HG03558 (cell line): ENCODE measurements around the gene BBS7.

Experiments
- ATAC-seq: cut with Tn5 transposase; IDR thresholded peaks from one replicate; pipeline ENCODE4 v1.9.1; 2021; ENCODE audit warnings: moderate number of reproducible peaks; ENCODE audit not compliant: unreplicated experiment; ENCODE audit errors: extremely low read depth

Gene BBS7

GRCh38 chr4:121794505-121795188 is 75.6 kb downstream of the BBS7 start:
- no peak for ATAC-seq

DNA sequence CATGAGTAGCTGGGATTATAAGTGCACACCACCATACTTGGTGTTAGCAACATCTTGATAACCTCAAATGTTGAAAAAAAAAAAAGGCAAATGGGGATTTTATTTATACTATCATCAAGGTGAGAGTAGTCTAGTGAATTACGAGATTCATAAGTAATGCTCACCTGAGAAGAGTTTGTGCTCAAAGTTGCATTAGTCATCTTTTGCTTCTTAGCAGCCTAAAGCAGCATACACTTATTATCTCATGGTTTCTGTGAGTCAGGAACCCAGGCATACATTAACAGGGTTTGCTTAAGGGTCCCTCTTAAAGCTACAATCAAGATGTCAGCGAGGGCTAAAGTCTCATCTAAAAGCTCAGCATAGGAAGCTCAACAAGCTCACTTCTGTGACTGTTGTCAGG is 77.3 kb downstream of the BBS7 start:
- ATAC-seq = no peak

GRCh38 chr4:121791481-121791880 is 78.8 kb downstream of the BBS7 start:
- ATAC-seq = no peak

DNA sequence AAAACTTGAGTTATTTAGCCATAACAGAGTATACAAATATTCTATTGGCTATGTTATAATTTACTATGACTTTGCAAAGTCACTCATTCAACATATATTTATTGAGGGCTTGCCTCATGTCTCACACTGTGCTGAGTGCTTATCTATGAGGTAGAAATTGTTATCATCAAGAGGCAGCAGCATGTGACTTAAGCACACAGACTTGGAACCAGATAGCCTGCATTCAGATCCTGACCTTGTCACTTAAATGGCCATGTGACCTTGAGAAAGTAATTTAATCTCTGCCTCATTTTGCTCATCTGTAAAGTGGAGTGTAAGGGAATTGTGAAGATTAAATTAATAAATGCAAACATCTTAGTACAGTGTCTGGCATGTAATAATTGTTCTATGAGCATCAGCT is 79.3 kb downstream of the BBS7 start:
- no peak for ATAC-seq

GRCh38 chr4:121789960-121790829 is 80.1 kb downstream of the BBS7 start:
- ATAC-seq = no peak

GRCh38 chr4:121789455-121789854 is 80.8 kb downstream of the BBS7 start:
- ATAC-seq = no peak

GRCh38 chr4:121788896-121789295 is 81.4 kb downstream of the BBS7 start:
- peak; percentile 94 for ATAC-seq

DNA sequence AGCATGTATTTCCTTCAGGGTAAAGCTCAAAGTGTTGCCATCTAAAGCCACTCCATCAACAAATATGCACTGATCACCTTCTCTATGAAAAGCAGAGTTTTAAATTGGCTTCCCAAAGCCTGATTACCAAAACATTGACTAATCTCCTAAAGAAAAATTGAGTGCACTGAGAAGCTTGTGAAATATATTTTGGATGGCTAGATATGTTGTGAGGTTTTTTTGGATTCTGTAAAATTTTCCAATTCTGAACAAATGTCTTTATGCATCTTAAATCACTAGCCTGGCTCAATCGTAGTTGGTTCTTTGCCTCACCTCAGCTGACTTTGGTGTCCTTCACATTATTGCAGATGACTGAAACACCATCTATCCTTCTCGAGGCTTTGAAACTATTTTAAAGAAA is 84.1 kb downstream of the BBS7 start:
- no peak for ATAC-seq

DNA sequence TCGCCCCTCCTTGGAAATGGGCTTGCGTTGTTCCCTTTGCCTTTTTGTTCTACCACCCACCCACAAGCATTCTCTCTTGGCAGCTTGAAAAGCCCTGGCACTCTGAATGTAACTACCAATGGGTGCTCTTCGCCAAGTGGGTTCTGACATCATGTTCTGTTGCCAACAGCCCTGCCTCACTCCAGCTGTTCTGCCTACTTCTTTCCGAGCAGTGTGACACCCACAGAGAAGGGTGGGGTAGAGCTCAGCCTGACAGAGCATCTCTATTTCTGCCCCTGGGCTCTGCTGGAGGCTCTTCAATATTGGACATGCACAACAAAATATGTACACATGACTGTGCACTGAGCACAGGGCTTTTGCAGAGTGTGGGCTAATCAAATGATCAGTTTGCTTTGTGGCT is 84.8 kb downstream of the BBS7 start:
- no peak for ATAC-seq

GRCh38 chr4:121784975-121785374 is 85.3 kb downstream of the BBS7 start:
- no peak for ATAC-seq

DNA sequence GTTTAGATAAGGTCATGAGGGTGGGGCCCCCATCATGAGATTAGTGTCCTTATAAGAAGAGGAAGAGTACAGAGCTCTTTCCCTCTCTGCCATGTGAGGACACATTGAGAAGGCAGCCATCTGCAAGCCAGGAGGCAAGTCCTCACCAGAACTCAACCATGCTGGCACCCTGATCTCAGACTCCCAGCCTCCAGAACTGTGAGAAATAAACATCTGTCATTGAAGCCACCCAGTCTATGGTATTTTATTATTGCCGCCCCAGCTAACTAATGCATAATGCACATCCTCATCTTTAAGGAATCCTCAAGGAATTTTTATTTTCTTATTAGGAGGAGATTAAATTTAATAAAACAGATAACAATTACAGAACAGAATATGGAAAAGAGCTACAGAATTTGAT is 85.9 kb downstream of the BBS7 start:
- ATAC-seq = no peak

- no peak for ATAC-seq
Measured at GRCh38 chr4:121783210-121783609, 87.1 kb downstream of the BBS7 start.

GRCh38 chr4:121778991-121779628 is 91.2 kb downstream of the BBS7 start:
- ATAC-seq = no peak

GRCh38 chr4:121777625-121778024 is 92.6 kb downstream of the BBS7 start:
- ATAC-seq = no peak

GRCh38 chr4:121776610-121777401 is 93.5 kb downstream of the BBS7 start:
- ATAC-seq = no peak
